ENCODE measurements around the gene PRRT1B. TPM values are rescaled to one million over a fixed set of nuclear protein-coding genes. Genes with fewer than 3 reads are reported as not detected.
A peak's percentile ranks its signal among the peaks of the same experiment; 100 is the strongest.

The PRRT1B gene
- total and polyA plus RNA-seq, 9 of the 15 experiments (the other 6 are each of a cell fraction or from before 2014, with no cell fraction given), result not detected

- TF ChIP-seq, protein P1, sequence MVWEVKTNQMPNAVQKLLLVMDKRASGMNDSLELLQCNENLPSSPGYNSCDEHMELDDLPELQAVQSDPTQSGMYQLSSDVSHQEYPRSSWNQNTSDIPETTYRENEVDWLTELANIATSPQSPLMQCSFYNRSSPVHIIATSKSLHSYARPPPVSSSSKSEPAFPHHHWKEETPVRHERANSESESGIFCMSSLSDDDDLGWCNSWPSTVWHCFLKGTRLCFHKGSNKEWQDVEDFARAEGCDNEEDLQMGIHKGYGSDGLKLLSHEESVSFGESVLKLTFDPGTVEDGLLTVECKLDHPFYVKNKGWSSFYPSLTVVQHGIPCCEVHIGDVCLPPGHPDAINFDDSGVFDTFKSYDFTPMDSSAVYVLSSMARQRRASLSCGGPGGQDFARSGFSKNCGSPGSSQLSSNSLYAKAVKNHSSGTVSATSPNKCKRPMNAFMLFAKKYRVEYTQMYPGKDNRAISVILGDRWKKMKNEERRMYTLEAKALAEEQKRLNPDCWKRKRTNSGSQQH (CRISPR knock-in tag; IDR thresholded peaks at IDR 0.05), result no peak
- no peak for TF ChIP-seq ZNF12 (CRISPR knock-in tag; IDR thresholded peaks at IDR 0.05)
These were observed 15.5 kb upstream of the PRRT1B start (continued) for GRCh38 chr9:131529597-131530545.

DNA sequence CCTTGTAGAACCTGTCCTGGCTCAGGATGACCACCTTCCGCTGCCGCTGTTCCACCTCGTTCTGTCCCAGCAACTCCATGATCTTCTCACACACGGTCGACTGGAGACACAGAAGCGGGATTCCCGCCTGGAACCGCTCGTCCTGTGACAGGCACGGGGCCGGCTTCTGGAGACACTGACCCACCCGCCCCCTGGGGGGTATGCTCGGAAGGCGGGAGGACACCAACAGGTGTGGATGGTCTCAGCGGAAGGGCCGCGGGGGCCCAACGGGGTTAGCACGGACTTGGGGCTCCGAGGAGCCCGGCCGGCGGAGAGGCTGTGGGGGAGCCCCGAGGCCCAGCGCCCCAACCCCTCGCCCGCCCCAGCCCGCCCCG is 14.8 kb upstream of the PRRT1B start:
- DNase-seq (ENCODE audit: extremely low read depth in 1 of 4, low spot score in 3 of 4), result peak; percentile 46 to 82 (median 70)
- ATAC-seq, result peak; percentile 49
- FAIRE-seq, result no peak
- in situ Hi-C loops (cut with MboI) (no loop called here), intact Hi-C loops (cut with micrococcal nuclease) (no loop called here)
- H3K27me3 ChIP-seq (ENCODE audit: control insufficient read depth in 2 of 2, insufficient read depth in 2 of 2, low read length in 2 of 2), result no peaks in the 10 kb centered on the region; a peak in 1 of 5 replicates
- WGBS (ENCODE audit: insufficient coverage, low coverage, missing lambda C conversion rate), result 20% methylated on average over 9 of the region's 29 CpGs
- peak overlapping the region; percentile 64; the same call in 2 of the 3 replicates for H3K27ac ChIP-seq (ENCODE audit: extremely low read depth, low read depth, low read length)
- BruUV-seq (replicated peaks), result no TSS peak
- CTCF ChIA-PET (ENCODE audit: low intra/inter-chr PET ratio), result no interaction called here
- peaks cover 17 to 43% of the 10 kb centered on the region in 2 experiments; a peak in 4 of 5 replicates for H3K4me1 ChIP-seq (replicated peaks in 1 of 2; ENCODE audit: control insufficient read depth in 2 of 2, insufficient read depth in 2 of 2, low read length in 2 of 2)
- peak overlapping the region; percentile 95 for H3K4me3 ChIP-seq
- POLR2A ChIA-PET, result interaction anchor here (0.6 kb wide), 2 partner anchors 21 to 205 kb away, joined by 3 read pairs; no protein-coding TSS in a partner anchor
- no peaks in the 10 kb centered on the region for H3K9me1 ChIP-seq (ENCODE audit: control insufficient read depth, insufficient read depth, low read length)
- H3K9me3 ChIP-seq (replicated peaks; ENCODE audit: control insufficient read depth, insufficient read depth, low read depth, low read length), result no peaks in the 10 kb centered on the region
- peak overlapping the region; percentile 77 to 93 for H3K9ac ChIP-seq (ENCODE audit: insufficient read depth in 1 of 2, low read depth in 2 of 2, low read length in 2 of 2)
- H4K20me1 ChIP-seq (replicated peaks; ENCODE audit: control insufficient read depth, insufficient read depth, low read length), result no peaks in the 10 kb centered on the region
- H2AFZ ChIP-seq (ENCODE audit: low read depth, low read length), result peak overlapping the region; percentile 81
- H3K36me3 ChIP-seq (ENCODE audit: control insufficient read depth, insufficient read depth, low read length), result peaks cover 44% of the 10 kb centered on the region; the same call in 2 of the 3 replicates
- peaks cover 14% of the 10 kb centered on the region for H3K79me2 ChIP-seq (ENCODE audit: control insufficient read depth, insufficient read depth, low read length)
- peak overlapping the region; percentile 82 for H3K4me2 ChIP-seq (ENCODE audit: insufficient read depth, low read length)
- TF ChIP-seq, protein P2, sequence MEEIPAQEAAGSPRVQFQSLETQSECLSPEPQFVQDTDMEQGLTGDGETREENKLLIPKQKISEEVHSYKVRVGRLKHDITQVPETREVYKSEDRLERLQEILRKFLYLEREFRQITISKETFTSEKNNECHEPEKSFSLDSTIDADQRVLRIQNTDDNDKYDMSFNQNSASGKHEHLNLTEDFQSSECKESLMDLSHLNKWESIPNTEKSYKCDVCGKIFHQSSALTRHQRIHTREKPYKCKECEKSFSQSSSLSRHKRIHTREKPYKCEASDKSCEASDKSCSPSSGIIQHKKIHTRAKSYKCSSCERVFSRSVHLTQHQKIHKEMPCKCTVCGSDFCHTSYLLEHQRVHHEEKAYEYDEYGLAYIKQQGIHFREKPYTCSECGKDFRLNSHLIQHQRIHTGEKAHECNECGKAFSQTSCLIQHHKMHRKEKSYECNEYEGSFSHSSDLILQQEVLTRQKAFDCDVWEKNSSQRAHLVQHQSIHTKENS (CRISPR knock-in tag; IDR thresholded peaks at IDR 0.05), result no peak
- TF ChIP-seq, protein P3, sequence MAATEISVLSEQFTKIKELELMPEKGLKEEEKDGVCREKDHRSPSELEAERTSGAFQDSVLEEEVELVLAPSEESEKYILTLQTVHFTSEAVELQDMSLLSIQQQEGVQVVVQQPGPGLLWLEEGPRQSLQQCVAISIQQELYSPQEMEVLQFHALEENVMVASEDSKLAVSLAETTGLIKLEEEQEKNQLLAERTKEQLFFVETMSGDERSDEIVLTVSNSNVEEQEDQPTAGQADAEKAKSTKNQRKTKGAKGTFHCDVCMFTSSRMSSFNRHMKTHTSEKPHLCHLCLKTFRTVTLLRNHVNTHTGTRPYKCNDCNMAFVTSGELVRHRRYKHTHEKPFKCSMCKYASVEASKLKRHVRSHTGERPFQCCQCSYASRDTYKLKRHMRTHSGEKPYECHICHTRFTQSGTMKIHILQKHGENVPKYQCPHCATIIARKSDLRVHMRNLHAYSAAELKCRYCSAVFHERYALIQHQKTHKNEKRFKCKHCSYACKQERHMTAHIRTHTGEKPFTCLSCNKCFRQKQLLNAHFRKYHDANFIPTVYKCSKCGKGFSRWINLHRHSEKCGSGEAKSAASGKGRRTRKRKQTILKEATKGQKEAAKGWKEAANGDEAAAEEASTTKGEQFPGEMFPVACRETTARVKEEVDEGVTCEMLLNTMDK (IDR thresholded peaks at IDR 0.05; ENCODE audit: borderline replicate concordance, insufficient read depth, low read depth, low read length, poor library complexity, severe bottlenecking), result peak; percentile 36
- TF ChIP-seq HNRNPL (IDR thresholded peaks at IDR 0.05; ENCODE audit: low read depth, low read length), result no peak
- TF ChIP-seq ELK3 (CRISPR knock-in tag; IDR thresholded peaks at IDR 0.05), result no peak
- TF ChIP-seq POLR2H (tag; IDR thresholded peaks at IDR 0.05; ENCODE audit: low read depth), result no peak
- TF ChIP-seq GABPA (tag; conservative IDR thresholded peaks at IDR 0.05; ENCODE audit: low read depth), result no peak
- no peak for TF ChIP-seq HDAC6 (IDR thresholded peaks at IDR 0.05; ENCODE audit: low read depth, low read length)
- TF ChIP-seq E2F6 (IDR thresholded peaks at IDR 0.05; ENCODE audit: borderline replicate concordance in 1 of 2, extremely low read depth in 1 of 2, insufficient read depth in 1 of 2, insufficient read length in 1 of 2, low read depth in 1 of 2, low read length in 1 of 2, poor library complexity in 1 of 2, severe bottlenecking in 1 of 2), result peak in 1 of 2 experiments; percentile 78
